Cerebellar nuclear complex (tissue), 1 donor: ENCODE measurements around the gene PRR36.
A peak's percentile ranks its signal among the peaks of the same experiment; 100 is the strongest.

Experiments used
- DNase-seq, 2 experiments: peaks; one replicate each; lab custom pipeline; 2025; lab: John Stamatoyannopoulos, UW

Gene PRR36

DNA sequence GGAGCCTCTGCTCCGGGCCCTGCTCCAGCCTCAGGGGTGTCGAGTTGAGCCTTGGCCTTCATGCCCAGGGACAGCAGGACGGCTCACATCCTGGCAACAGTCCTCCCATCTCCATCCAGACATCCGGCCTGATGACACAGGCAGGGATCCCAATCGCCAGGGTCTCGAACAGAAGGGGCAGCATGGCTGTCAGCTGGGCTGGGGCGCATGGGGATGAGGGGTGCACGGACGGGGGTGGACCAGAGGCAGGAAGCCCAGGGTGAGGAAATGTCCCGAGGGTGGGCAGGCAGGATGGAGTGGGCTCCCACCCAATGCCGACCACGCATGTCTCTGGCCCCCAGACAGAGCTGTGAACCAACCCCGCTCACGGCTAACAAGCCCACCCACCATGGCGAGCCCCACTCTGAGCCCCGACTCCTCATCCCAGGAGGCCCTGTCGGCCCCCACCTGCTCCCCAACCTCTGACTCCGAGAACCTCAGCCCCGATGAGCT is 28.0 kb downstream of the PRR36 start:
- DNase-seq = no peak

DNA sequence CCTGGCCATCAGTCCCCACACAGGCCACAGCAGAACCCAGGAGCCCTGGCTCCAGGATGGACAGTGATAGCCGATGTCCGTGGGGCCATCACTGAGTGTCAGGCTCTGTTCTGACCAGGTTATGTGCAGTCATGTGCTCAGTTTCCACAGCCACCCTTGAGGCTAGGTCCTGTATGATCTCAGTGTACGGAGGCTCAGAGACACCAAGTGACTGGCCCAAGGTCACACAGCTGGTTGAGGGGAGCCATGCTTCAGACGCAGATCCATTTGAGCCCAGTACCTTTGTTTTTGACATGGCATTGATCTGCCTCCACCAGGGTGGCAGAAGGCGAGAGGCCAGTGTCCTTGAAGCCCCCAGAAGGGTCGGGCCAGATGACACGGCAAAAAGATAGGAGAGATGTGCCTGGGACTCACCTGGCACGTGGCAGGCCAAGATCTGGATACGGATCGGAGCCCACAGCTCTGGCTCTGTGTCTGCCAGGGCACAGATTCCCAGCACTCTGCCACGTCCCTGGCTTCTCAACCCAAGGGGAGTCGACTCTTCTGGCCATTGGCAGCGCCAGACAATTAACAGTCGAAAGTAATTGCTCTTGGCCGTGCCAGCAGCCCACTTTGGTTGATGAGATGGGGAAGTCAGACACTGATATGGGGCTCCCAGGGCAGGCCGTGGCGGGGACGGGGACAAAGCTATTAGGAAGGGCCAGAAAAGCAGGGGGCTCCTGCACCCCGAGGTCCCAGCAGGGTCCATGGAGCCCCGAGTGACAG is 28.6 kb downstream of the PRR36 start:
- no peak for DNase-seq

- DNase-seq = no peak
These were observed 29.2 kb downstream of the PRR36 start for GRCh38 chr19:7844951-7845350.

GRCh38 chr19:7844405-7844804 is 29.8 kb downstream of the PRR36 start:
- DNase-seq = no peak

- no peak for DNase-seq
These were observed 30.7 kb downstream of the PRR36 start for GRCh38 chr19:7843521-7843920.

DNA sequence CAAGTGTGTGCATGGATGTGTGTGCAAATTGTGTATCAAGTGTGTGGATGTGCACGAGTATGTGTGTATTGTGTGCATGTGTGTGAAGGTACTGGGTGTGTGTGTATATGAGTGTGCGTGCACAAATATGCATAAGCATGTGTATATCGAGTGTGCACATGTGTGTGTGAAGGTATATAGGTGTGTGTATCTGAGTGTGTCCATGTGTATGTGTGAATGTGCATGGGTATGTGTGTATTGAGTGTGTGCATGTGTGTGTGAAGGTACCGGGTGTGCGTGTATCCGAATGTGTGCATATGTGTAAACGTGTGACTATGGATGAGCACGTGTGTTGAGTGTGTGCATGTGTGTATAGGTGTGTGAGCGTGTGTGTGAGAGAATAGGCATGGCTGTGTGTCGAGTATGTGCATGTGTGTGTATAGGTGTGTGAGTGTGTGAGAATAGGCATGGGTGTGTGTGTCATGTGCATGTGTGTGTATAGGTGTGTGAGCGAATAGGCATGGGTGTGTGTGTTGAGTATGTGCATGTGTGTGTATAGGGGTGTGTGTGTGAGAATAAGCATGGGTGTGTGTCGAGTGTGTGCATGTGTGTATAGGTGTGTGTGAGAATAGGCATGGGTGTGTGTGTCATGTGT is 31.4 kb downstream of the PRR36 start:
- no peak for DNase-seq

- no peak for DNase-seq
These were observed 32.2 kb downstream of the PRR36 start for GRCh38 chr19:7841751-7842660.

DNA sequence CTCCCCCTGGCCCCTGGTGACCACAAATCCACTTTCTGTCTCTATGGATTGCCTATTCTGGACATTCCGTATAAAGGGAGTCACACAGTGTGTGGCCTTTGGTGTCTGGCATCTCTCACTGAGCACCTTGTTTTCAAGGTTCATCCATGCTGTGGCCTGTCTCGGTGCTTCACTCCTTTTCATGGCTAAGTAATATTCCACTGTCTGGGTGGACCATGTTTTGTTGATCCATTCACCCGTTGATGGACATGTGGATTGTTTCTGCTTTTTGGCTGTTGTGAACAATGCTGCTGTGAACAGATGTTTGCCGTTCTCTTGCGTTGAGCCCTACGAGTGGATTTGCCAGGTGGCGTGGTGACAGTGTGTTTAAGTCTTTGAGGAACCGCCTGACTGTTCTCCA is 33.6 kb downstream of the PRR36 start:
- no peak for DNase-seq

DNA sequence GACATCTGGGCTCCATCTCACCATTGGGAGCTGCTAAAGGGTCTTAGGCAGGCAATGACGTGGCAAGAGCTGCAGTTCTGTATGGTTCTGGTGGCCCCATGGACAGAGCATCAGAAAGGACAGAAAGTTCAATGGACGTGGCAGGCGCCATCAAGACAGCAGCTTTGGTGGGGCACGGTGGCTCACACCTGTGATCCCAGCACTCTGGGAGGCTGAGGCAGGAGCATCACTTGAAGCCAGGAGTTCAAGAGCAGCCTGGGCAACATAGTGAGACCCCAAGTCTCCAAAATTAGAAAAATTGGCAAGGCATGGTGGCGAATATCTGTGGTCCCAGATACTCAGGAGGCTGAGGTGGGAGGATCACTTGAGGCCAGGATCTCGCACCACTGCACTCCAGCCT is 34.7 kb downstream of the PRR36 start:
- no peak for DNase-seq

GRCh38 chr19:7833225-7834099 is 40.7 kb downstream of the PRR36 start:
- DNase-seq = no peak

GRCh38 chr19:7832781-7833180 is 41.4 kb downstream of the PRR36 start:
- no peak for DNase-seq

DNA sequence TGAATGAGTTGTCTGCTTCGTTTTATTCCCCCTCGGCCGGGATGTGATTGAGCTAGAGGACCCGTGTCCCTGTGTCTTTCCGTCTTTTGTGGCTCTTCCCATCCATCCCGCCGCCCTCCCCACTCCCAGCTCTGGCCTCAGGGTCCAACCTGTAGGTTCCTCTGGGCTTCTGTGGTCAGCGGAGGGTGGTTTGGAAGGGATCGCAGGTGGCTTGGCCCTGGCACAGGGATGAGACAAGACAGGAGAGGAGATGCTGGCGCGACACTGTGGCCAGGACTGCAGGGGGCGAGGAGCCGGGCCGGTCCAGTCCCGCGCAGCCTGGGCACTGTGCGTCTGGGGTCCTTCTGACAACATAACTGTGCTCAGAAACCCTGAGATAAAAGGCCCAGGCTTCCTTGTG is 42.2 kb downstream of the PRR36 start:
- DNase-seq = no peak

GRCh38 chr19:7831452-7831851 is 42.7 kb downstream of the PRR36 start:
- DNase-seq = no peak

DNA sequence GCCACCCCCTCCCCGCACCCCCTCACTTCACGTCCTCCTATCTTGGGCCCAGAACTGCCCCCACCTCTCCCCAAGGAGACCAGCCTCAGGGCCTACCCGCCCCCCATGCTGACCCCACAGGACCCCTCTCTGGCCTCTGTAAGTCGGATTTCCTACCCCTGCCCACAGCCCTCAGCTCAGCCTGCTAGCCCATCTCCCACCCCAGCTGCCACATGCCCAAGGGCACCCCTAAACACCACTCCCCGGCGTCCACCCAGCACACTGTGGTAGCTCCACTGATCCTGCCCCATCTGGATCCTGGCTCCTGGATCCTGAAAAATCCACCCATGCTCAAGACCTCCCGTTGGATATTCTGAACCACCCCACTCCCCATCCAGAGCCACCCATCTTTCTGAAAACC is 43.4 kb downstream of the PRR36 start:
- no peak for DNase-seq

DNA sequence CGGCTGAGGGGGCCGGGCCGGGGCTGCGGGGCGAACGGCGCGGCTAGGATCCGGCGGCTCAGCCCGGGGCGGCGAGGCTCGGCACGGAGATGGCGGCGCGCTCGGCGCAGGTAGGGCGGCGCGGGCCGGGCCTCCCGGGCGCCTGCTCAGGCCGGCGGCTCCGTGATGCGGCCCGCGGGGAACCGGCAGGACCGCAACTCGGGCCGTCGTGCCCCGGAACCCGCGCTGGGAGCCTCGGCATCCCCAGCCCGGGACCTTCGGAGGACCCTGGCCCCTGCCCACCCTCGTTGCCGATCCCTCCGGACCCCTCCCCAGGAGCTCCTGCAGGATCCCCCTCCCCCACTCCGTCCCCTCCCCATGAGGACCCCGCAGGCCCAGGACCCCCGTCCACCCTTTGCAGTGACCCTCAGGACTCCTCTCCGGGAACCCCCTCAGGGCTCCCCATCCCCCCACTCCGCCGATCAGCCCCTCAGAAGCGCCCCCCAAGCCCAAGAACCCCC is 43.9 kb downstream of the PRR36 start:
- no peak for DNase-seq

- peak; percentile 99 to 100 for DNase-seq
These were observed 44.5 kb downstream of the PRR36 start, which contains the start of gene EVI5L for GRCh38 chr19:7829561-7830271. Gene EVI5L, plus strand, starts transcription at chr19:7830218. Its CDS starts 16,325 bp downstream, at chr19:7846543.

- DNase-seq = no peak
These were observed 45.0 kb downstream of the PRR36 start for GRCh38 chr19:7829166-7829520.

- DNase-seq = no peak
These were observed 50.4 kb downstream of the PRR36 start for GRCh38 chr19:7823686-7824301.

DNA sequence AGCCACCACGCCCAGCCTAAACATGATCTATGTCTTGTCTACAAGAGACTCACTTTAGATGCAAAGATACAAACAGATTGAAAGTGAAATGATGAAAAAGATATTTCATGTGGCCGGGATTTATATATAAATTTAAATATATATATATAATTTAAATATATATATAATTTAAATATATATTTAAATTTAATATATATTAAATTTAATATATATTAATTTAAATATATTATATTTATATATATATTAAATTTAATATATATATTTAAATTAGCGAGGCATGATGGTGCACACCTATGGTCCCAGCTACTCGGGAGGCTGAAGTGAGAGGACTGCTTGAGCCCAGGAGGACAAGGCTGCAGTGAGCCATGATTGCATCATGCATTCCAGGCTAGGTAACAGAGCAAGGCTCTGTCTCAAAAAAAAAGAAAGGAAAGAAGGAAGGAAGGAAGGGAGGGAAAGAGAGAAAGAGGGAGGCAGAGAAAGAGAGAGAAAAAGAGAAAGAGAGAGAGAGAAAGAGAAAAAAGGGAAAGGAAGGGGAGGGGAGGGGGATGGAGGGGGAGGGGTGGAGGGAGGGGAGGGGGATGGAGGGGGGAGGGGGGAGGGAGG is 51.2 kb downstream of the PRR36 start:
- DNase-seq = no peak

GRCh38 chr19:7820588-7820987 is 53.6 kb downstream of the PRR36 start:
- DNase-seq = no peak
